ENCODE results near the gene NMT1.

Gene NMT1

DNA sequence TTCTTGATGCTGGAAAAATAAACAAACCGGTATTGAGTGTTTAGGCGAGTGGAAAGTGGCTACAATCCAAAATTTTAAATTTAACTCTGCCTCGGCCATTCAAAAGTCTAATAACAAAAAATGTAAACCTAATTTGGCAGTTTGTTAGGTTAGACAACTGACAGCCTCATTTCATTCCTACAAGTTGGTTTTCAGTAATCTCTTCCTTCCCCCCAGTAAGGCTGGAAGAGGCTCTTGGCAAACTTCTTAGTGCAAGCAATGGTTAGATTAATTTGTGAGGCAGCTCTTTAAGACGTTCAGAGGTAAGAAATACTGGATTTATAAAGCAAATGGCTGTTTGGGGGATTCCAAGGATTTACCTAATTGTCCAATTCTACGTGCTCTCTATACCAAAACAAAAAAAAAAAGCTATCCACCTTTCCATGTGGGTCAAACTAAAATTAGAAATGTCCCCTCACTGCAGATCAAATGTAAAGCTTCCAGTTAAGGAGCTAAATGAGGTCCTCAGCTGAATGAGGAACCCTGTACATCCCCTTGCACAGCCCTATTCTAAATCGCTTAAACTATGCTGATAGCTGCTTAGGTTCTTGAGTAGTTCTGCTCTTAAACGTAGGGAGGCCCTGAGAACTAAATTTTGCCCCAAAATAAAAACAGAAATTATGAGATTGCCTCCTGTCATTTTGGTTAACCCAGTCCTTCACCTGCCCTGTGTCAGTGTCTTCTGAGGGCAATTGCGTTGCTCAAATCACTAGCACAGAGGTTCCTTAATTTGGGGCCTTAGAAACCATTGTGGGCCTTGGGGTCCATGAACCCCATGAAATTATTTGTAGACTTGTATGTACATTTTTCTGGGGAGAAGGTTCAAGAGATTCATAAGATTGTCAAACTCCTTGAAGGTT, 90.0 kb downstream of the NMT1 start (continued):
- TF ChIP-seq, protein P1, sequence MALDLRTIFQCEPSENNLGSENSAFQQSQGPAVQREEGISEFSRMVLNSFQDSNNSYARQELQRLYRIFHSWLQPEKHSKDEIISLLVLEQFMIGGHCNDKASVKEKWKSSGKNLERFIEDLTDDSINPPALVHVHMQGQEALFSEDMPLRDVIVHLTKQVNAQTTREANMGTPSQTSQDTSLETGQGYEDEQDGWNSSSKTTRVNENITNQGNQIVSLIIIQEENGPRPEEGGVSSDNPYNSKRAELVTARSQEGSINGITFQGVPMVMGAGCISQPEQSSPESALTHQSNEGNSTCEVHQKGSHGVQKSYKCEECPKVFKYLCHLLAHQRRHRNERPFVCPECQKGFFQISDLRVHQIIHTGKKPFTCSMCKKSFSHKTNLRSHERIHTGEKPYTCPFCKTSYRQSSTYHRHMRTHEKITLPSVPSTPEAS (tag by site-specific recombination; IDR thresholded peaks at IDR 0.05): no peak
- TF ChIP-seq MEIS1 (CRISPR knock-in tag; IDR thresholded peaks at IDR 0.05; ENCODE audit: borderline replicate concordance) (no peak), YY2 (tag by site-specific recombination; IDR thresholded peaks at IDR 0.05) (no peak), ZNF596 (tag by site-specific recombination; IDR thresholded peaks at IDR 0.05) (no peak), OVOL3 (tag by site-specific recombination; IDR thresholded peaks at IDR 0.05) (0 out of 2 replicates have a peak, but pooled peaks have one; percentile 32), ZBTB11 (tag by site-specific recombination; conservative IDR thresholded peaks at IDR 0.05; ENCODE audit: low read depth) (no peak; the same call in 1 of the 2 replicates), PRDM4 (tag by site-specific recombination; IDR thresholded peaks at IDR 0.05) (peak; percentile 75; the same call in 1 of the 2 replicates), PATZ1 (tag by site-specific recombination; IDR thresholded peaks at IDR 0.05) (peak; percentile 6; the same call in 1 of the 2 replicates), ZNF221 (tag by site-specific recombination; IDR thresholded peaks at IDR 0.05; ENCODE audit: borderline replicate concordance) (no peak), ZNF776 (tag by site-specific recombination; IDR thresholded peaks at IDR 0.05; ENCODE audit: borderline replicate concordance) (no peak), SETDB1 (IDR thresholded peaks at IDR 0.05; ENCODE audit: insufficient read length, low read length) (no peak), ZNF248 (tag by site-specific recombination; IDR thresholded peaks at IDR 0.05) (no peak), ZNF449 (tag by site-specific recombination; IDR thresholded peaks at IDR 0.05) (no peak; the same call in 1 of the 2 replicates), SP2 (tag by site-specific recombination; IDR thresholded peaks at IDR 0.05) (no peak), ZNF354C (tag by site-specific recombination; IDR thresholded peaks at IDR 0.05; ENCODE audit: borderline replicate concordance, low read depth) (no peak), ZNF658 (tag by site-specific recombination; IDR thresholded peaks at IDR 0.05) (no peak), ZNF24 (tag by site-specific recombination; IDR thresholded peaks at IDR 0.05) (0 out of 2 replicates have a peak, but pooled peaks have one; percentile 5), ZNF404 (tag by site-specific recombination; IDR thresholded peaks at IDR 0.05) (no peak), SP7 (tag by site-specific recombination; IDR thresholded peaks at IDR 0.05) (no peak), ZNF16 (tag by site-specific recombination; IDR thresholded peaks at IDR 0.05; ENCODE audit: low read depth) (no peak), TCF7L2 (IDR thresholded peaks at IDR 0.05; ENCODE audit: borderline replicate concordance, low read depth, low read length) (no peak), MZF1 (tag by site-specific recombination; IDR thresholded peaks at IDR 0.05; ENCODE audit: borderline replicate concordance) (peak; percentile 29; the same call in 1 of the 2 replicates)
- TF ChIP-seq, protein P2, sequence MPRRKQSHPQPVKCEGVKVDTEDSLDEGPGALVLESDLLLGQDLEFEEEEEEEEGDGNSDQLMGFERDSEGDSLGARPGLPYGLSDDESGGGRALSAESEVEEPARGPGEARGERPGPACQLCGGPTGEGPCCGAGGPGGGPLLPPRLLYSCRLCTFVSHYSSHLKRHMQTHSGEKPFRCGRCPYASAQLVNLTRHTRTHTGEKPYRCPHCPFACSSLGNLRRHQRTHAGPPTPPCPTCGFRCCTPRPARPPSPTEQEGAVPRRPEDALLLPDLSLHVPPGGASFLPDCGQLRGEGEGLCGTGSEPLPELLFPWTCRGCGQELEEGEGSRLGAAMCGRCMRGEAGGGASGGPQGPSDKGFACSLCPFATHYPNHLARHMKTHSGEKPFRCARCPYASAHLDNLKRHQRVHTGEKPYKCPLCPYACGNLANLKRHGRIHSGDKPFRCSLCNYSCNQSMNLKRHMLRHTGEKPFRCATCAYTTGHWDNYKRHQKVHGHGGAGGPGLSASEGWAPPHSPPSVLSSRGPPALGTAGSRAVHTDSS (tag by site-specific recombination; IDR thresholded peaks at IDR 0.05): no peak
- TF ChIP-seq, protein P3, sequence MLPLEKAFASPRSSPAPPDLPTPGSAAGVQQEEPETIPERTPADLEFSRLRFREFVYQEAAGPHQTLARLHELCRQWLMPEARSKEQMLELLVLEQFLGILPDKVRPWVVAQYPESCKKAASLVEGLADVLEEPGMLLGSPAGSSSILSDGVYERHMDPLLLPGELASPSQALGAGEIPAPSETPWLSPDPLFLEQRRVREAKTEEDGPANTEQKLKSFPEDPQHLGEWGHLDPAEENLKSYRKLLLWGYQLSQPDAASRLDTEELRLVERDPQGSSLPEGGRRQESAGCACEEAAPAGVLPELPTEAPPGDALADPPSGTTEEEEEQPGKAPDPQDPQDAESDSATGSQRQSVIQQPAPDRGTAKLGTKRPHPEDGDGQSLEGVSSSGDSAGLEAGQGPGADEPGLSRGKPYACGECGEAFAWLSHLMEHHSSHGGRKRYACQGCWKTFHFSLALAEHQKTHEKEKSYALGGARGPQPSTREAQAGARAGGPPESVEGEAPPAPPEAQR (tag by site-specific recombination; IDR thresholded peaks at IDR 0.05): no peak

Data from HEK293 (cell line).